Naive thymus-derived CD4-positive, alpha-beta T cell (primary cell): ENCODE results near the gene CFHR5. TPM values are rescaled to one million over a fixed set of nuclear protein-coding genes. Genes with fewer than 3 reads are reported as not detected.
"Not testable (repeated sequence)": the region's sequence is repeated elsewhere in the genome, so short reads cannot be mapped to it uniquely, and the experiment has no call there.

Source experiments
- ATAC-seq: fragments of 150-1000 bp; cut with Tn5 transposase; 2 replicates; pipeline ENCODE4 v1.10.0; 2021; ENCODE audit warnings: mild to moderate bottlenecking, moderate library complexity
- CTCF ChIA-PET: fragments of 350-600 bp; sonication (Branson Sonifier 250); formaldehyde crosslinking; loops from one replicate; lab custom pipeline; 2021; ENCODE audit warnings: antibody characterized with exemption; lab: Charles Lee
- POLR2A ChIA-PET: fragments of 350-600 bp; sonication (Branson Sonifier 250); formaldehyde crosslinking; loops from one replicate; lab custom pipeline; 2021; ENCODE audit warnings: antibody characterized with exemption, inconsistent platforms; lab: Charles Lee
- DNase-seq, 9 donors: peaks; one replicate each; pipeline versions ENCODE4 v3.0.0 to v3.0.0-alpha.2; 2020 to 2022; ENCODE audit warnings: mixed read lengths in 1 of 9
- H3K27ac ChIP-seq: one replicate; pipeline ENCODE4 v1.7.0; 2013; ENCODE audit warnings: mild to moderate bottlenecking, low read depth, low read length, moderate library complexity
- H3K27me3 ChIP-seq, 2 donors: one replicate each; pipeline ENCODE4 v1.7.0; 2013; ENCODE audit warnings: low read length in 2 of 2, mild to moderate bottlenecking in 2 of 2, moderate library complexity in 2 of 2; ENCODE audit not compliant: control insufficient read depth in 2 of 2, insufficient read depth in 2 of 2
- H3K36me3 ChIP-seq, 3 experiments: 1 replicate in 2 of 3; 2 replicates in 1 of 3; pipeline ENCODE4 v1.7.0; 2013; ENCODE audit warnings: low read length in 3 of 3, mild to moderate bottlenecking in 3 of 3, moderate library complexity in 1 of 3; ENCODE audit not compliant: insufficient read depth in 3 of 3, control insufficient read depth in 2 of 3
- H3K4me1 ChIP-seq, 2 donors: one replicate each; pipeline ENCODE4 v1.7.0; 2013; ENCODE audit warnings: low read length in 2 of 2, mild to moderate bottlenecking in 2 of 2, moderate library complexity in 1 of 2; ENCODE audit not compliant: control insufficient read depth in 2 of 2, insufficient read depth in 2 of 2
- H3K4me3 ChIP-seq: 2 replicates; pipeline ENCODE4 v1.7.0; 2013; ENCODE audit warnings: mild to moderate bottlenecking, low read length
- H3K9me3 ChIP-seq, 3 experiments: 1 replicate in 2 of 3; 2 replicates in 1 of 3; pipeline ENCODE4 v1.7.0; 2013; ENCODE audit warnings: low read length in 3 of 3; ENCODE audit not compliant: control insufficient read depth in 2 of 3
- H3K27ac Mint-ChIP-seq, 9 donors: one replicate each; pipeline ENCODE4 v1.8.0; 2020 to 2022; ENCODE audit warnings: mixed read lengths in 9 of 9, mild to moderate bottlenecking in 8 of 9, moderate library complexity in 5 of 9, inconsistent platforms in 2 of 9
- H3K27me3 Mint-ChIP-seq, 5 donors: one replicate each; pipeline ENCODE4 v1.8.0; 2021 to 2022; ENCODE audit warnings: mixed read lengths in 5 of 5, mild to moderate bottlenecking in 1 of 5
- H3K36me3 Mint-ChIP-seq, 5 donors: one replicate each; pipeline ENCODE4 v1.8.0; 2020 to 2022; ENCODE audit warnings: mixed read lengths in 5 of 5, mild to moderate bottlenecking in 3 of 5, inconsistent platforms in 1 of 5
- H3K4me1 Mint-ChIP-seq, 7 donors: one replicate each; pipeline ENCODE4 v1.8.0; 2020 to 2022; ENCODE audit warnings: mixed read lengths in 7 of 7, mild to moderate bottlenecking in 3 of 7, inconsistent platforms in 1 of 7
- H3K4me3 Mint-ChIP-seq, 10 donors: one replicate each; pipeline ENCODE4 v1.8.0; 2020 to 2022; ENCODE audit warnings: mild to moderate bottlenecking in 10 of 10, mixed read lengths in 10 of 10, moderate library complexity in 6 of 10, inconsistent platforms in 2 of 10
- H3K9me3 Mint-ChIP-seq, 11 donors: one replicate each; pipeline ENCODE4 v1.8.0; 2020 to 2022; ENCODE audit warnings: mixed read lengths in 11 of 11, mild to moderate bottlenecking in 4 of 11, inconsistent platforms in 1 of 11, moderate library complexity in 1 of 11
- intact Hi-C, 2 donors: fragments of 100-400 bp; cut with micrococcal nuclease; formaldehyde crosslinking; loops; one replicate each; pipeline ENCODE4 v1.15.1; 2023
- polyA plus RNA-seq, 2 donors: library from polyadenylated mRNA; unstranded; fragments of 300-500 nt; fragmentation: Illumina TruSeq; gene quantifications; one replicate each; pipeline ENCODE4 v1.2.3, GENCODE V29; 2021
- total RNA-seq, 6 experiments: library from RNA in 5 of 6; stranded (reverse) in 5 of 6; gene quantifications; 1 replicate in 5 of 6; 2 replicates in 1 of 6; pipeline ENCODE4 v1.2.3 and lab custom pipeline; 2021 to 2026

Gene CFHR5
- total and polyA plus RNA-seq, 7 experiments from 2014 or later, result not detected

- H3K36me3 Mint-ChIP-seq, H3K36me3 ChIP-seq, CTCF ChIA-PET, H3K4me3 ChIP-seq, ATAC-seq, H3K27me3 ChIP-seq, H3K9me3 ChIP-seq, DNase-seq, H3K4me1 Mint-ChIP-seq, H3K9me3 Mint-ChIP-seq, intact Hi-C loops, POLR2A ChIA-PET, H3K4me1 ChIP-seq, H3K27me3 Mint-ChIP-seq, H3K4me3 Mint-ChIP-seq, H3K27ac ChIP-seq, H3K27ac Mint-ChIP-seq: not testable (repeated sequence)
Measured at GRCh38 chr1:196991919-196992651, 14.7 kb downstream of the CFHR5 start.

- Mint-ChIP-seq H3K4me3 (no peak overlapping the region), H3K27ac (no peak overlapping the region), H3K9me3 (peaks cover 0 to 6% (median 0%) of the 10 kb centered on the region in 11 donors), H3K36me3 (no peaks in the 10 kb centered on the region), H3K4me1 (no peaks in the 10 kb centered on the region), H3K27me3 (peaks cover 0 to 3% (median 0%) of the 10 kb centered on the region in 5 donors)
- Histone ChIP-seq H3K4me3 (no peak overlapping the region), H3K4me1 (no peaks in the 10 kb centered on the region), H3K27ac (no peak overlapping the region), H3K27me3 (no peaks in the 10 kb centered on the region), H3K36me3 (no peaks in the 10 kb centered on the region), H3K9me3 (no peaks in the 10 kb centered on the region)
- intact Hi-C loops, result no loop called here
- ChIA-PET POLR2A (interaction anchor here (0.6 kb wide), 1 partner anchor 791 kb away, joined by 3 read pairs; no protein-coding TSS in a partner anchor), CTCF (no interaction called here)
- DNase-seq, result no peak
- ATAC-seq, result no peak
Measured at GRCh38 chr1:196993916-196994315, 16.6 kb downstream of the CFHR5 start.

GRCh38 chr1:196997423-196997822 is 20.1 kb downstream of the CFHR5 start:
- Mint-ChIP-seq H3K36me3 (no peaks in the 10 kb centered on the region), H3K4me1 (no peaks in the 10 kb centered on the region), H3K27ac (no peak overlapping the region), H3K4me3 (no peak overlapping the region), H3K27me3 (peaks cover 0 to 1% (median 0%) of the 10 kb centered on the region in 5 donors), H3K9me3 (peaks cover 0 to 2% (median 0%) of the 10 kb centered on the region in 11 donors)
- Histone ChIP-seq H3K4me3 (no peak overlapping the region), H3K4me1 (no peaks in the 10 kb centered on the region), H3K36me3 (no peaks in the 10 kb centered on the region), H3K27me3 (no peaks in the 10 kb centered on the region), H3K9me3 (no peaks in the 10 kb centered on the region), H3K27ac (no peak overlapping the region)
- ChIA-PET CTCF (no interaction called here), POLR2A (no interaction called here)
- no peak for ATAC-seq
- intact Hi-C loops, result no loop called here
- no peak for DNase-seq

- no peak overlapping the region for H3K4me3 ChIP-seq
- H3K4me3 Mint-ChIP-seq, result no peak overlapping the region
- ChIA-PET POLR2A (no interaction called here), CTCF (no interaction called here)
- H3K36me3 ChIP-seq, result no peaks in the 10 kb centered on the region
- H3K27me3 ChIP-seq, result no peaks in the 10 kb centered on the region
- H3K9me3 ChIP-seq, result no peaks in the 10 kb centered on the region
- H3K36me3 Mint-ChIP-seq, result no peaks in the 10 kb centered on the region
- no peaks in the 10 kb centered on the region for H3K4me1 ChIP-seq
- H3K4me1 Mint-ChIP-seq, result no peaks in the 10 kb centered on the region
- H3K27ac Mint-ChIP-seq, result no peak overlapping the region
- no peak overlapping the region for H3K27ac ChIP-seq
- no peaks in the 10 kb centered on the region for H3K9me3 Mint-ChIP-seq
- no peak for DNase-seq
- intact Hi-C loops, result no loop called here
- H3K27me3 Mint-ChIP-seq, result peaks cover 0 to 4% (median 0%) of the 10 kb centered on the region in 5 donors
- no peak for ATAC-seq
Measured at GRCh38 chr1:197001828-197002227, 24.5 kb downstream of the CFHR5 start.

- DNase-seq (no peak), ATAC-seq (no peak)
- no peaks in the 10 kb centered on the region for H3K9me3 Mint-ChIP-seq
- Histone ChIP-seq H3K4me1 (no peaks in the 10 kb centered on the region), H3K36me3 (no peaks in the 10 kb centered on the region), H3K4me3 (no peak overlapping the region), H3K27ac (no peak overlapping the region), H3K9me3 (no peaks in the 10 kb centered on the region), H3K27me3 (no peaks in the 10 kb centered on the region)
- no peak overlapping the region for H3K4me3 Mint-ChIP-seq
- CTCF ChIA-PET, result no interaction called here
- no peaks in the 10 kb centered on the region for H3K36me3 Mint-ChIP-seq
- peaks cover 0 to 5% (median 3%) of the 10 kb centered on the region in 5 donors for H3K27me3 Mint-ChIP-seq
- intact Hi-C loops, result no loop called here
- H3K4me1 Mint-ChIP-seq, result no peaks in the 10 kb centered on the region
- no peak overlapping the region for H3K27ac Mint-ChIP-seq
- POLR2A ChIA-PET, result no interaction called here
Measured at GRCh38 chr1:197003132-197003531, 25.8 kb downstream of the CFHR5 start.

GRCh38 chr1:197008861-197009260 is 31.5 kb downstream of the CFHR5 start:
- no peaks in the 10 kb centered on the region for H3K27me3 ChIP-seq
- DNase-seq, result no peak
- H3K27ac ChIP-seq, result no peak overlapping the region
- no peak overlapping the region for H3K27ac Mint-ChIP-seq
- intact Hi-C loops, result no loop called here
- H3K4me3 Mint-ChIP-seq, result no peak overlapping the region
- no peak for ATAC-seq
- ChIA-PET CTCF (no interaction called here), POLR2A (no interaction called here)
- H3K9me3 ChIP-seq, result no peaks in the 10 kb centered on the region
- H3K27me3 Mint-ChIP-seq, result peaks cover 0 to 15% (median 9%) of the 10 kb centered on the region in 5 donors
- H3K4me1 ChIP-seq, result no peaks in the 10 kb centered on the region
- peaks cover 0 to 3% (median 0%) of the 10 kb centered on the region in 5 donors for H3K36me3 Mint-ChIP-seq
- peaks cover 2 to 21% (median 9%) of the 10 kb centered on the region in 11 donors for H3K9me3 Mint-ChIP-seq
- H3K4me1 Mint-ChIP-seq, result peaks cover 0 to 2% (median 0%) of the 10 kb centered on the region in 7 donors
- H3K4me3 ChIP-seq, result no peak overlapping the region
- no peaks in the 10 kb centered on the region for H3K36me3 ChIP-seq

- H3K4me3 ChIP-seq, result no peak overlapping the region
- no peaks in the 10 kb centered on the region for H3K4me1 ChIP-seq
- peaks cover 0 to 3% (median 0%) of the 10 kb centered on the region in 5 donors for H3K36me3 Mint-ChIP-seq
- no peaks in the 10 kb centered on the region for H3K9me3 ChIP-seq
- H3K9me3 Mint-ChIP-seq, result peaks cover 2 to 21% (median 9%) of the 10 kb centered on the region in 11 donors
- peaks cover 0 to 15% (median 5%) of the 10 kb centered on the region in 5 donors for H3K27me3 Mint-ChIP-seq
- POLR2A ChIA-PET, result no interaction called here
- H3K27ac Mint-ChIP-seq, result no peak overlapping the region
- H3K27ac ChIP-seq, result no peak overlapping the region
- DNase-seq (no peak), ATAC-seq (no peak)
- H3K36me3 ChIP-seq, result no peaks in the 10 kb centered on the region
- H3K4me1 Mint-ChIP-seq, result peaks cover 0 to 2% (median 0%) of the 10 kb centered on the region in 7 donors
- CTCF ChIA-PET, result no interaction called here
- H3K27me3 ChIP-seq, result no peaks in the 10 kb centered on the region
- no peak overlapping the region for H3K4me3 Mint-ChIP-seq
- intact Hi-C loops, result no loop called here
Measured at GRCh38 chr1:197011614-197012013, 34.3 kb downstream of the CFHR5 start.
